HCT116 (cell line): ENCODE data around the gene KRT7. TPM values are rescaled to one million over a fixed set of nuclear protein-coding genes. Genes with fewer than 3 reads are reported as not detected.

Experiments
- ATAC-seq: fragments of 200-7000 bp; cut with Tn5 transposase; 2 replicates; pipeline ENCODE4 v1.9.1; 2020; ENCODE audit warnings: mild to moderate bottlenecking, moderate library complexity
- BruUV-seq: library from RNA; stranded (reverse); fragments of 400-500 nt; replicated peaks from 2 replicates; lab custom pipeline; 2021; lab: Mats Ljungman, UMichigan
- CTCF ChIA-PET: fragments of 300-600 bp; sonication (Branson Sonifier 250); formaldehyde crosslinking; loops from one replicate; lab custom pipeline; 2021; ENCODE audit warnings: antibody characterized with exemption; lab: Charles Lee
- POLR2A ChIA-PET: fragments of 300-600, 350-600 bp; sonication (Branson Sonifier 250); formaldehyde crosslinking; loops from one replicate; lab custom pipeline; 2021; ENCODE audit warnings: antibody characterized with exemption; lab: Charles Lee
- RAD21 ChIA-PET, 2 experiments: fragments of 300-600 bp; sonication (Branson Sonifier 250); formaldehyde crosslinking; loops; one replicate each; lab custom pipeline; 2023; ENCODE audit warnings: low total read pairs in 2 of 2; ENCODE audit not compliant: uncharacterized antibody in 2 of 2, unreplicated experiment in 2 of 2, low non-redundant PET in 1 of 2; lab: Charles Lee
- DNase-seq: peaks from one replicate; pipeline ENCODE4 v3.0.0-alpha.2; 2010; ENCODE audit warnings: low read depth, low spot score
- H2AFZ ChIP-seq: fragments of 200-600 bp; shearing (Covaris generic), sonication (generic); 2 replicates; pipeline ENCODE4 v1.6.1; 2017; ENCODE audit warnings: low read depth, mixed run types, mixed read lengths, antibody characterized with exemption, low read length; ENCODE audit not compliant: poor library complexity, severe bottlenecking
- H3K27ac ChIP-seq: 2 replicates; pipeline ENCODE4 v1.5.1; 2012; ENCODE audit warnings: low read depth, low read length
- H3K27me3 ChIP-seq: fragments of 200-600 bp; sonication (generic); 2 replicates; pipeline ENCODE4 v1.6.1; 2016; ENCODE audit warnings: mixed run types, low read length, mixed read lengths; ENCODE audit not compliant: insufficient read depth
- H3K36me3 ChIP-seq, 2 experiments: fragments of 200-500 bp in 1 of 2; fragments of 200-600 bp in 1 of 2; sonication (Bioruptor generic) in 1 of 2; sonication (generic) in 1 of 2; 2 replicates each; pipeline versions ENCODE4 v1.5.1 to v1.6.1; 2014 to 2016; ENCODE audit warnings: low read length in 2 of 2, inconsistent platforms in 1 of 2, mixed read lengths in 1 of 2, mixed run types in 1 of 2; ENCODE audit not compliant: insufficient read depth in 2 of 2, control insufficient read depth in 1 of 2
- H3K4me1 ChIP-seq, 2 experiments: fragments of 200-600 bp in 1 of 2; sonication (generic) in 1 of 2; 2 replicates each; pipeline versions ENCODE4 v1.5.1 to v1.6.1; 2012 to 2017; ENCODE audit warnings: low read length in 2 of 2, inconsistent platforms in 1 of 2, mild to moderate bottlenecking in 1 of 2, mixed read lengths in 1 of 2, mixed run types in 1 of 2, moderate library complexity in 1 of 2; ENCODE audit not compliant: insufficient read depth in 2 of 2, control insufficient read depth in 1 of 2
- H3K4me2 ChIP-seq: fragments of 200-600 bp; sonication (generic); 2 replicates; pipeline ENCODE4 v1.6.1; 2017; ENCODE audit warnings: mixed run types, low read length, mixed read lengths
- H3K4me3 ChIP-seq, 2 experiments: fragments of 200-600 bp in 1 of 2; sonication (generic) in 1 of 2; replicated peaks in 1 of 2; 2 replicates each; pipeline ENCODE4 v1.5.1; 2011 to 2016; ENCODE audit warnings: low read length in 2 of 2, control low read depth in 1 of 2, low read depth in 1 of 2, mild to moderate bottlenecking in 1 of 2, mixed read lengths in 1 of 2, mixed run types in 1 of 2
- H3K79me2 ChIP-seq: fragments of 200-600 bp; sonication (generic); 2 replicates; pipeline ENCODE4 v1.6.1; 2017; ENCODE audit warnings: mild to moderate bottlenecking, mixed run types, low read length, moderate library complexity, mixed read lengths; ENCODE audit not compliant: insufficient read depth
- H3K9ac ChIP-seq: fragments of 200-600 bp; sonication (generic); 2 replicates; pipeline ENCODE4 v1.6.1; 2016; ENCODE audit warnings: low read length, mixed read lengths
- H3K9me2 ChIP-seq: fragments of 200-600 bp; sonication (generic), shearing (Covaris generic); 2 replicates; pipeline ENCODE4 v1.6.1; 2017; ENCODE audit warnings: mixed run types, mild to moderate bottlenecking, moderate library complexity; ENCODE audit not compliant: insufficient read depth
- H3K9me3 ChIP-seq, 2 experiments: fragments of 200-500 bp in 1 of 2; fragments of 200-600 bp in 1 of 2; sonication (Bioruptor generic) in 1 of 2; sonication (generic) in 1 of 2; 2 replicates each; pipeline ENCODE4 v1.6.1; 2014 to 2017; ENCODE audit warnings: low read length in 2 of 2, mixed read lengths in 2 of 2, inconsistent platforms in 1 of 2, low read depth in 1 of 2, mild to moderate bottlenecking in 1 of 2, mixed run types in 1 of 2, moderate library complexity in 1 of 2; ENCODE audit not compliant: control insufficient read depth in 1 of 2, insufficient read depth in 1 of 2
- H4K20me1 ChIP-seq: fragments of 200-600 bp; sonication (generic), shearing (Covaris generic); 2 replicates; pipeline ENCODE4 v1.6.1; 2017; ENCODE audit warnings: mixed run types, mild to moderate bottlenecking, moderate library complexity; ENCODE audit not compliant: insufficient read depth
- ATF3 ChIP-seq: IDR thresholded peaks from 2 replicates; pipeline ENCODE4 v1.6.1; 2012
- CBX3 ChIP-seq: IDR thresholded peaks from 2 replicates; pipeline ENCODE4 v1.6.1; 2012; ENCODE audit warnings: low read depth
- CEBPB ChIP-seq: IDR thresholded peaks from 2 replicates; pipeline ENCODE4 v1.6.1; 2012; ENCODE audit warnings: low read depth
- EZH2 ChIP-seq: fragments of 200-600 bp; sonication (generic); IDR thresholded peaks from 2 replicates; pipeline ENCODE4 v1.6.1; 2017; ENCODE audit warnings: antibody characterized with exemption, mixed run types
- POLR2AphosphoS5 ChIP-seq: IDR thresholded peaks from 2 replicates; pipeline ENCODE4 v1.6.1; 2011; ENCODE audit warnings: mild to moderate bottlenecking, low read depth, low read length, moderate library complexity
- REST ChIP-seq: IDR thresholded peaks from 2 replicates; pipeline ENCODE4 v1.6.1; 2012; ENCODE audit warnings: low read depth
- SIN3A ChIP-seq: IDR thresholded peaks from 2 replicates; pipeline ENCODE4 v1.6.1; 2012; ENCODE audit warnings: low read depth
- SP1 ChIP-seq: IDR thresholded peaks from 2 replicates; pipeline ENCODE4 v1.6.1; 2012; ENCODE audit warnings: low read depth
- YY1 ChIP-seq: IDR thresholded peaks from 2 replicates; pipeline ENCODE4 v1.6.1; 2011; ENCODE audit warnings: low read length, low read depth, moderate library complexity, mild to moderate bottlenecking; ENCODE audit not compliant: insufficient replicate concordance; ENCODE audit errors: extremely low read depth
- intact Hi-C: fragments of 100-400 bp; cut with micrococcal nuclease; formaldehyde crosslinking; loops from 2 replicates; pipeline ENCODE4 v1.10.0; 2022
- total RNA-seq: library from RNA; stranded (reverse); gene quantifications from one replicate; pipeline ENCODE4 v1.2.1, GENCODE V29; 2021; ENCODE audit not compliant: unreplicated experiment

Gene KRT7
- total RNA-seq, 1 experiment from 2014 or later: 72.6 TPM

- BruUV-seq: no TSS peak
- POLR2A ChIA-PET: interaction anchor here (1.3 to 1.5 kb wide), 4 partner anchors 8 to 705 kb away, joined by 3 to 5 read pairs (median 4); partner anchors contain the start of genes KRT8 and KRT80
- intact Hi-C loops: no loop called here
These were observed 32.8 kb upstream of the KRT7 start for GRCh38 chr12:52200086-52200780.

More at GRCh38 chr12:52200086-52200780, 32.8 kb upstream of the KRT7 start:
- Histone ChIP-seq H3K27ac (no peak overlapping the region), H3K9ac (no peak overlapping the region), H2AFZ (no peak overlapping the region), H3K79me2 (no peaks in the 10 kb centered on the region), H3K4me2 (no peak overlapping the region), H4K20me1 (no peaks in the 10 kb centered on the region), H3K4me1 (peaks cover 20 to 62% of the 10 kb centered on the region in 2 experiments), H3K27me3 (no peaks in the 10 kb centered on the region)
- ATAC-seq: no peak
- no peak for TF ChIP-seq CEBPB
- no peak for TF ChIP-seq SP1
- no peak for TF ChIP-seq REST
- TF ChIP-seq ATF3: no peak
- no peak for TF ChIP-seq YY1
- no peak for TF ChIP-seq POLR2AphosphoS5
- no peak for TF ChIP-seq CBX3
- TF ChIP-seq EZH2: no peak
- no peak for TF ChIP-seq SIN3A
- TF ChIP-seq, all 23 proteins: peak for 0
- DNase-seq: no peak
- no peak overlapping the region for H3K4me3 ChIP-seq
- H3K9me3 ChIP-seq: no peaks in the 10 kb centered on the region
- H3K9me2 ChIP-seq: no peaks in the 10 kb centered on the region
- H3K36me3 ChIP-seq: no peaks in the 10 kb centered on the region
- RAD21 ChIA-PET: interaction anchor here in 1 of 2 experiments (0.6 to 0.7 kb wide), 2 partner anchors 17 to 95 kb away, joined by 3 to 4 read pairs; no protein-coding TSS in a partner anchor
- CTCF ChIA-PET: interaction anchor here (1.4 to 1.6 kb wide), 2 partner anchors 10 to 14 kb away, joined by 3 read pairs; no protein-coding TSS in a partner anchor
